Measurements from ENCODE around the gene MRPS7.
"Not testable (repeated sequence)": the region's sequence is repeated elsewhere in the genome, so short reads cannot be mapped to it uniquely, and the experiment has no call there.

The MRPS7 gene

GRCh38 chr17:75239778-75240393 is 21.8 kb upstream of the MRPS7 start:
- Mint-ChIP-seq H3K4me3 (no peak overlapping the region), H3K4me1 (ENCODE audit: low read depth) (peaks cover 54% of the 10 kb centered on the region), H3K36me3 (ENCODE audit: low read depth) (peaks cover 99% of the 10 kb centered on the region), H3K27ac (peak overlapping the region; percentile 75), H3K9me3 (no peaks in the 10 kb centered on the region), H3K27me3 (no peaks in the 10 kb centered on the region)
- no peak for DNase-seq

GRCh38 chr17:75240394-75241142 is 21.1 kb upstream of the MRPS7 start:
- peaks cover 99% of the 10 kb centered on the region for H3K36me3 Mint-ChIP-seq (ENCODE audit: low read depth)
- H3K27ac Mint-ChIP-seq = peak overlapping the region; percentile 74
- H3K4me3 Mint-ChIP-seq = no peak overlapping the region
- H3K27me3 Mint-ChIP-seq = no peaks in the 10 kb centered on the region
- H3K9me3 Mint-ChIP-seq = no peaks in the 10 kb centered on the region
- DNase-seq = peak; percentile 65
- peaks cover 60% of the 10 kb centered on the region for H3K4me1 Mint-ChIP-seq (ENCODE audit: low read depth)

- no peaks in the 10 kb centered on the region for H3K27me3 Mint-ChIP-seq
- H3K36me3 Mint-ChIP-seq (ENCODE audit: low read depth) = peaks cover 99% of the 10 kb centered on the region
- peak overlapping the region; percentile 74 for H3K27ac Mint-ChIP-seq
- H3K4me1 Mint-ChIP-seq (ENCODE audit: low read depth) = peaks cover 64% of the 10 kb centered on the region
- DNase-seq = no peak
- H3K4me3 Mint-ChIP-seq = no peak overlapping the region
- no peaks in the 10 kb centered on the region for H3K9me3 Mint-ChIP-seq
Observed at GRCh38 chr17:75241143-75241430, 20.6 kb upstream of the MRPS7 start.

- peaks cover 99% of the 10 kb centered on the region for H3K36me3 Mint-ChIP-seq (ENCODE audit: low read depth)
- no peak for DNase-seq
- H3K9me3 Mint-ChIP-seq = no peaks in the 10 kb centered on the region
- no peaks in the 10 kb centered on the region for H3K27me3 Mint-ChIP-seq
- peak overlapping the region; percentile 91 for H3K27ac Mint-ChIP-seq
- H3K4me3 Mint-ChIP-seq = no peak overlapping the region
- H3K4me1 Mint-ChIP-seq (ENCODE audit: low read depth) = peaks cover 67% of the 10 kb centered on the region
Observed at GRCh38 chr17:75241502-75241901, 20.2 kb upstream of the MRPS7 start.

GRCh38 chr17:75241996-75242460 is 19.7 kb upstream of the MRPS7 start:
- Mint-ChIP-seq H3K27me3 (no peaks in the 10 kb centered on the region), H3K27ac (peak overlapping the region; percentile 91), H3K36me3 (ENCODE audit: low read depth) (peaks cover 99% of the 10 kb centered on the region), H3K9me3 (no peaks in the 10 kb centered on the region), H3K4me1 (ENCODE audit: low read depth) (peaks cover 71% of the 10 kb centered on the region), H3K4me3 (peak overlapping the region; percentile 12)
- peak; percentile 49 for DNase-seq

GRCh38 chr17:75242461-75243042 is 19.1 kb upstream of the MRPS7 start:
- no peaks in the 10 kb centered on the region for H3K27me3 Mint-ChIP-seq
- DNase-seq = peak; percentile 59
- H3K9me3 Mint-ChIP-seq = no peaks in the 10 kb centered on the region
- peaks cover 75% of the 10 kb centered on the region for H3K4me1 Mint-ChIP-seq (ENCODE audit: low read depth)
- peak overlapping the region; percentile 12 for H3K4me3 Mint-ChIP-seq
- peaks cover 96% of the 10 kb centered on the region for H3K36me3 Mint-ChIP-seq (ENCODE audit: low read depth)
- H3K27ac Mint-ChIP-seq = peak overlapping the region; percentile 91

GRCh38 chr17:75244133-75244866 is 17.4 kb upstream of the MRPS7 start:
- H3K4me1 Mint-ChIP-seq (ENCODE audit: low read depth) = peaks cover 78% of the 10 kb centered on the region
- H3K27me3 Mint-ChIP-seq = no peaks in the 10 kb centered on the region
- peak overlapping the region; percentile 18 for H3K4me3 Mint-ChIP-seq
- no peaks in the 10 kb centered on the region for H3K9me3 Mint-ChIP-seq
- H3K27ac Mint-ChIP-seq = peak overlapping the region; percentile 84
- H3K36me3 Mint-ChIP-seq (ENCODE audit: low read depth) = peaks cover 87% of the 10 kb centered on the region
- DNase-seq = no peak

GRCh38 chr17:75245011-75245410 is 16.7 kb upstream of the MRPS7 start:
- Mint-ChIP-seq H3K4me1 (ENCODE audit: low read depth) (peaks cover 83% of the 10 kb centered on the region), H3K4me3 (no peak overlapping the region), H3K27me3 (no peaks in the 10 kb centered on the region), H3K9me3 (no peaks in the 10 kb centered on the region), H3K27ac (peak overlapping the region; percentile 84), H3K36me3 (ENCODE audit: low read depth) (peaks cover 87% of the 10 kb centered on the region)
- DNase-seq = no peak

GRCh38 chr17:75246404-75246803 is 15.3 kb upstream of the MRPS7 start:
- H3K9me3 Mint-ChIP-seq = no peaks in the 10 kb centered on the region
- peaks cover 85% of the 10 kb centered on the region for H3K4me1 Mint-ChIP-seq (ENCODE audit: low read depth)
- peak overlapping the region; percentile 80 for H3K27ac Mint-ChIP-seq
- H3K36me3 Mint-ChIP-seq (ENCODE audit: low read depth) = peaks cover 77% of the 10 kb centered on the region
- no peaks in the 10 kb centered on the region for H3K27me3 Mint-ChIP-seq
- no peak overlapping the region for H3K4me3 Mint-ChIP-seq
- DNase-seq = no peak

- Mint-ChIP-seq H3K36me3 (ENCODE audit: low read depth) (peaks cover 52% of the 10 kb centered on the region), H3K4me3 (peak overlapping the region; percentile 74), H3K27ac (peak overlapping the region; percentile 97), H3K27me3 (no peaks in the 10 kb centered on the region), H3K9me3 (no peaks in the 10 kb centered on the region), H3K4me1 (ENCODE audit: low read depth) (peaks cover 83% of the 10 kb centered on the region)
- no peak for DNase-seq
Observed at GRCh38 chr17:75249564-75249963, 12.1 kb upstream of the MRPS7 start.

GRCh38 chr17:75250009-75250471 is 11.6 kb upstream of the MRPS7 start:
- H3K4me3 Mint-ChIP-seq = peak overlapping the region; percentile 74
- H3K27ac Mint-ChIP-seq = peak overlapping the region; percentile 97
- peak; percentile 83 for DNase-seq
- H3K9me3 Mint-ChIP-seq = no peaks in the 10 kb centered on the region
- peaks cover 84% of the 10 kb centered on the region for H3K4me1 Mint-ChIP-seq (ENCODE audit: low read depth)
- H3K27me3 Mint-ChIP-seq = no peaks in the 10 kb centered on the region
- peaks cover 47% of the 10 kb centered on the region for H3K36me3 Mint-ChIP-seq (ENCODE audit: low read depth)

GRCh38 chr17:75252039-75252816 is 9.5 kb upstream of the MRPS7 start:
- Mint-ChIP-seq H3K9me3 (no peaks in the 10 kb centered on the region), H3K4me1 (ENCODE audit: low read depth) (peaks cover 88% of the 10 kb centered on the region), H3K4me3 (no peak overlapping the region), H3K27me3 (no peaks in the 10 kb centered on the region), H3K27ac (peak overlapping the region; percentile 89), H3K36me3 (ENCODE audit: low read depth) (peaks cover 28% of the 10 kb centered on the region)
- DNase-seq = no peak

GRCh38 chr17:75255954-75256698 is 5.6 kb upstream of the MRPS7 start:
- H3K4me3 Mint-ChIP-seq, H3K9me3 Mint-ChIP-seq, DNase-seq, H3K27me3 Mint-ChIP-seq: not testable (repeated sequence)
- Mint-ChIP-seq H3K4me1 (ENCODE audit: low read depth) (peaks cover 87% of the 10 kb centered on the region), H3K36me3 (ENCODE audit: low read depth) (peaks cover 32% of the 10 kb centered on the region), H3K27ac (peak overlapping the region; percentile 51)
